SK-N-SH treated with all-trans-retinoic acid at 6 μM for 48 hours (cell line): ENCODE results near the gene FCSK.

Experiments used
- ATAC-seq: fragments of 200-7000 bp; cut with Tn5 transposase; 3 replicates; pipeline ENCODE4 v1.9.1; 2020; ENCODE audit warnings: mild to moderate bottlenecking, moderate library complexity
- BACH2 ChIP-seq: fragments of 250-450 bp; sonication (Bioruptor Pico); IDR thresholded peaks from 2 replicates; pipeline ENCODE4 v1.9.0; 2021; ENCODE audit warnings: mild to moderate bottlenecking, borderline replicate concordance
- CREB5 ChIP-seq: fragments of 250-450 bp; sonication (Bioruptor Pico); IDR thresholded peaks from 2 replicates; pipeline ENCODE4 v1.5.1; 2020; ENCODE audit warnings: low read depth, mild to moderate bottlenecking, moderate library complexity
- ISL1 ChIP-seq: fragments of 250-450 bp; sonication (Bioruptor Pico); IDR thresholded peaks from 2 replicates; pipeline ENCODE4 v2.1.2; 2022; ENCODE audit warnings: mild to moderate bottlenecking, moderate library complexity
- PATZ1 ChIP-seq: fragments of 250-450 bp; sonication (Bioruptor Pico); IDR thresholded peaks from 2 replicates; pipeline ENCODE4 v1.8.0; 2020; ENCODE audit warnings: mild to moderate bottlenecking, moderate library complexity, borderline replicate concordance
- RARB ChIP-seq: fragments of 250-450 bp; sonication (Bioruptor Pico); IDR thresholded peaks from 2 replicates; pipeline ENCODE4 v1.8.0; 2021; ENCODE audit warnings: mild to moderate bottlenecking, moderate library complexity
- TCF4 ChIP-seq: fragments of 250-450 bp; sonication (Bioruptor Pico); IDR thresholded peaks from 2 replicates; pipeline ENCODE4 v1.8.0; 2021; ENCODE audit warnings: mild to moderate bottlenecking, moderate library complexity, borderline replicate concordance
- TOX ChIP-seq: fragments of 250-450 bp; sonication (Bioruptor Pico); IDR thresholded peaks from 2 replicates; pipeline ENCODE4 v1.8.0; 2021; ENCODE audit warnings: mild to moderate bottlenecking, moderate library complexity, borderline replicate concordance
- TSHZ2 ChIP-seq: fragments of 250-450 bp; sonication (Bioruptor Pico); IDR thresholded peaks from 2 replicates; pipeline ENCODE4 v1.5.0; 2020; ENCODE audit warnings: mild to moderate bottlenecking, moderate library complexity
- ZC3H10 ChIP-seq: fragments of 250-450 bp; sonication (Bioruptor Pico); IDR thresholded peaks from 2 replicates; pipeline ENCODE4 v1.5.1; 2021; ENCODE audit warnings: mild to moderate bottlenecking, moderate library complexity
- ZFP3 ChIP-seq: fragments of 250-450 bp; sonication (Bioruptor Pico); IDR thresholded peaks from 2 replicates; pipeline ENCODE4 v1.5.0; 2020; ENCODE audit warnings: mild to moderate bottlenecking, moderate library complexity
- ZFP30 ChIP-seq: fragments of 450-650 bp; formaldehyde crosslinking; IDR thresholded peaks from 2 replicates; pipeline ENCODE4 v1.5.0; 2022; ENCODE audit warnings: mild to moderate bottlenecking, moderate library complexity
- ZNF70 ChIP-seq: fragments of 450-650 bp; formaldehyde crosslinking; IDR thresholded peaks from 2 replicates; pipeline ENCODE4 v1.5.0; 2020; ENCODE audit warnings: mild to moderate bottlenecking, moderate library complexity
- TF ChIP-seq, protein P1 (sequence below): fragments of 250-450 bp; sonication (Bioruptor Pico); IDR thresholded peaks from 2 replicates; pipeline ENCODE4 v1.8.0; 2021; ENCODE audit warnings: low read depth, mild to moderate bottlenecking, moderate library complexity, borderline replicate concordance
- TF ChIP-seq, protein P2 (sequence below): fragments of 250-450 bp; sonication (Bioruptor Pico); IDR thresholded peaks from 2 replicates; pipeline ENCODE4 v1.5.1; 2021; ENCODE audit warnings: mild to moderate bottlenecking, moderate library complexity

FCSK gene

GRCh38 chr16:70523076-70523742 is 68.8 kb downstream of the FCSK start, which contains the start of gene COG4:
COG4 (minus strand) TSS chr16:70523554; CDS start chr16:70523543, 11 bp downstream.
- TF ChIP-seq TCF4 (CRISPR knock-in tag) (no peak), ZFP3 (CRISPR knock-in tag) (no peak), CREB5 (CRISPR knock-in tag) (no peak), ZFP30 (CRISPR knock-in tag) (no peak), ZNF70 (CRISPR knock-in tag) (no peak)
- ATAC-seq = peak; percentile 84

DNA sequence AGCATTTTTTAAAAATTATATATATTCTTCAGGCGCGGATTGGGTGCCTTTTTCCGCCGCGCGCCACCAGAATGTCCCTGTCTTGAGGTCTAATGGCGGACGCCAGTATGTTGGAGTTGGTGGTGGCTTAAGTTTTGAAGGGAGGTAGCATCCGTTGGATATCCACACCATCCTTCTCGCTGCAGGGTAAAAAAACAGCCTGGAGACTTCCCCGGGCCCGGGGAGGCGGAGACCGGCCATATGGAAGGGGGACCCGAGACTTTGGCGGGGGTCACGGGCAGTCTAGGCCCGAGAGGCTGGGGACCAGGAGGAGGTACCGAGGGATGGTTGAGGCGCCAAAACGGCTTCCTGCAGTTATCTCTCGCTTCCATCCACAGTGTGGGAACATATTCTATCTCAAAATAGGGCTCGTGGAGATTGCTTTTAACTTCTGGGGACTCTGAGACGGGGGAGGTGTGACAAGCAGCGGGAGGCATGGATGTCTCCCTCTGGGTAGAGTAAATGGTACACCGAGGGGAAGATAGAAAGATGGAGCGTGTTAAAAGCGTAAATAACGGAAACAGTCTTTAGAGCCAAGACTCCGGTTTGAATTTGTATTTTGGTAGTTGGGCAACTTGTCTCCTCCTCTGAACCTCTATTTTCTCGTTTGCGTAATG is 69.5 kb downstream of the FCSK start, which contains the start of gene SF3B3:
Gene SF3B3, plus strand, starts transcription at position 74 of the 656 bp plus-strand sequence. CDS start 2,841 bp downstream, outside the sequence.
- ATAC-seq = peak; percentile 77
- no peak for TF ChIP-seq BACH2 (CRISPR knock-in tag)
- TF ChIP-seq TSHZ2 (CRISPR knock-in tag) = no peak
- TF ChIP-seq, protein P1, sequence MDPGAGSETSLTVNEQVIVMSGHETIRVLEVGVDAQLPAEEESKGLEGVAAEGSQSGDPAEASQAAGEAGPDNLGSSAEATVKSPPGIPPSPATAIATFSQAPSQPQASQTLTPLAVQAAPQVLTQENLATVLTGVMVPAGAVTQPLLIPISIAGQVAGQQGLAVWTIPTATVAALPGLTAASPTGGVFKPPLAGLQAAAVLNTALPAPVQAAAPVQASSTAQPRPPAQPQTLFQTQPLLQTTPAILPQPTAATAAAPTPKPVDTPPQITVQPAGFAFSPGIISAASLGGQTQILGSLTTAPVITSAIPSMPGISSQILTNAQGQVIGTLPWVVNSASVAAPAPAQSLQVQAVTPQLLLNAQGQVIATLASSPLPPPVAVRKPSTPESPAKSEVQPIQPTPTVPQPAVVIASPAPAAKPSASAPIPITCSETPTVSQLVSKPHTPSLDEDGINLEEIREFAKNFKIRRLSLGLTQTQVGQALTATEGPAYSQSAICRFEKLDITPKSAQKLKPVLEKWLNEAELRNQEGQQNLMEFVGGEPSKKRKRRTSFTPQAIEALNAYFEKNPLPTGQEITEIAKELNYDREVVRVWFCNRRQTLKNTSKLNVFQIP (CRISPR knock-in tag) = 0 out of 2 replicates have a peak, but pooled peaks have one; percentile 49
- TF ChIP-seq TCF4 (CRISPR knock-in tag) = no peak
- TF ChIP-seq ZFP30 (CRISPR knock-in tag) = no peak
- TF ChIP-seq TOX (CRISPR knock-in tag) = no peak
- no peak for TF ChIP-seq ZC3H10 (CRISPR knock-in tag)
- TF ChIP-seq, protein P2, sequence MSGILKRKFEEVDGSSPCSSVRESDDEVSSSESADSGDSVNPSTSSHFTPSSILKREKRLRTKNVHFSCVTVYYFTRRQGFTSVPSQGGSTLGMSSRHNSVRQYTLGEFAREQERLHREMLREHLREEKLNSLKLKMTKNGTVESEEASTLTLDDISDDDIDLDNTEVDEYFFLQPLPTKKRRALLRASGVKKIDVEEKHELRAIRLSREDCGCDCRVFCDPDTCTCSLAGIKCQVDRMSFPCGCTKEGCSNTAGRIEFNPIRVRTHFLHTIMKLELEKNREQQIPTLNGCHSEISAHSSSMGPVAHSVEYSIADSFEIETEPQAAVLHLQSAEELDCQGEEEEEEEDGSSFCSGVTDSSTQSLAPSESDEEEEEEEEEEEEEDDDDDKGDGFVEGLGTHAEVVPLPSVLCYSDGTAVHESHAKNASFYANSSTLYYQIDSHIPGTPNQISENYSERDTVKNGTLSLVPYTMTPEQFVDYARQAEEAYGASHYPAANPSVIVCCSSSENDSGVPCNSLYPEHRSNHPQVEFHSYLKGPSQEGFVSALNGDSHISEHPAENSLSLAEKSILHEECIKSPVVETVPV (CRISPR knock-in tag) = no peak

GRCh38 chr16:70524399-70524825 is 70.0 kb downstream of the FCSK start:
- peak; percentile 23 for ATAC-seq

DNA sequence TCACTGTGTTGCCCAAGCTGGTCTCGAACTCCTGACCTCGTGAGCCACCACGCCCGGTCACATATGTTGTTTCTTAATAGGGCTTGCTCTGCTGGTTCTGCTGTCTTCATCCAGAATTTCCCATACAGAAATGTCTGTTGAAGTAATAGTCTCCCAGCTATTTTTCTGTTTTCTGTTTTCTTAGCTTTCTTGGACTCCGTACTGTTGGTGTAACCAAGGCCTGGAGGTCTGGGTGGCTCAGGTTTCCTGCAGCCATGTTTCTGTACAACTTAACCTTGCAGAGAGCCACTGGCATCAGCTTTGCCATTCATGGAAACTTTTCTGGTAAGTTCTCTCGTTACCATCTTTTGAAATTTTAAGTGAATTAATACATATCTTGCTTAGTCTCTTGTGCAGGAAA is 72.0 kb downstream of the FCSK start:
- TF ChIP-seq TCF4 (CRISPR knock-in tag) (no peak), BACH2 (CRISPR knock-in tag) (no peak), ISL1 (CRISPR knock-in tag) (no peak), PATZ1 (CRISPR knock-in tag) (no peak), RARB (CRISPR knock-in tag) (no peak)
- TF ChIP-seq, protein P2 (CRISPR knock-in tag) = no peak
- TF ChIP-seq, all 23 proteins: peak for 0
- ATAC-seq = no peak
